NCI-H2171 treated with DMSO at 0.1 percent for 48 hours (cell line): Measurements from ENCODE around the gene PLCH2.
A peak's percentile ranks its signal among the peaks of the same experiment; 100 is the strongest.
"Not testable (repeated sequence)": the region's sequence is repeated elsewhere in the genome, so short reads cannot be mapped to it uniquely, and the experiment has no call there.

Experiments used
- DNase-seq: peaks from one replicate; lab custom pipeline; 2025; lab: John Stamatoyannopoulos, UW

The PLCH2 gene

GRCh38 chr1:2544875-2545640, 69.0 kb downstream of the PLCH2 start:
- no peak for DNase-seq

DNA sequence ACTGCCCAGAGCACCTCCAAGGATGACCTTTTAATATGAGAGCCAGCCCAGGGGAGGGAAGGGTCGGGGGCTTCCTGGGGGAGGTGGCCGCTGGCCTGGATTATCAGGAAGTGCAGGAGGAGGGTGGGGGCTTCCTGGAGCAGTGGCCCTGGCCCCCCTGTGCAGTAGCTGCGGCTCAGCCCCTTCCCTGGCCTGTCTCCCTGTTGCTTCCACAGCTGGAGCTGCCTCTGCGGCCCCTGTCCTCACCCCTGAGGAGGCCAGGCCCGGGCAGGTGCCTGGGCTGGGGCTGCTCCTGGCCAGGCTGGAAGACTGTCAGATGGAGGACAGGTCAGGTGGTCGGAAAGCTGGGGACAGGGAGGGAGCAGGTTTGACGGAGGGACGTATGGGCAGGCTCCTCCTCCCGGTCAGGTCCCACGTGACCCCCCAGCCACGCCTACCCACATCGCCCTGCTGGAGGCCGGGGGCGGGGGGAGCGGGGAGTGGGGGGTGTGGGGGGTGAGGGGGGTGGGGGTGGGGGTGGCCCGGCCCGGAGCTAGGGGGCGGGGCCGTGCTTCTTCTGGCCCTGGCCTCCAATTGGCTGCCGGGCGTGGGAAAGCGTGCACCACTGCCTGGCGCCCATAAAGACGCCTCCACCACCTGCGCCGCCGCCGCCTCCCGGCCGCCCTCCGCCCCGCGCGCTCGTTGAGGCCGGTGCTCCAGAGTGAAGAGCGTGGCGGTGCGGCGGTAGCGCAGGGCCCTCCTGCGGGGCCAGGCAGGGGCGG, 69.8 kb downstream of the PLCH2 start:
- peak; percentile 88 for DNase-seq

- DNase-seq: peak; percentile 35
Measured at GRCh38 chr1:2546515-2547209, 70.6 kb downstream of the PLCH2 start.

- no peak for DNase-seq
Measured at GRCh38 chr1:2547210-2548067, 71.3 kb downstream of the PLCH2 start.

DNA sequence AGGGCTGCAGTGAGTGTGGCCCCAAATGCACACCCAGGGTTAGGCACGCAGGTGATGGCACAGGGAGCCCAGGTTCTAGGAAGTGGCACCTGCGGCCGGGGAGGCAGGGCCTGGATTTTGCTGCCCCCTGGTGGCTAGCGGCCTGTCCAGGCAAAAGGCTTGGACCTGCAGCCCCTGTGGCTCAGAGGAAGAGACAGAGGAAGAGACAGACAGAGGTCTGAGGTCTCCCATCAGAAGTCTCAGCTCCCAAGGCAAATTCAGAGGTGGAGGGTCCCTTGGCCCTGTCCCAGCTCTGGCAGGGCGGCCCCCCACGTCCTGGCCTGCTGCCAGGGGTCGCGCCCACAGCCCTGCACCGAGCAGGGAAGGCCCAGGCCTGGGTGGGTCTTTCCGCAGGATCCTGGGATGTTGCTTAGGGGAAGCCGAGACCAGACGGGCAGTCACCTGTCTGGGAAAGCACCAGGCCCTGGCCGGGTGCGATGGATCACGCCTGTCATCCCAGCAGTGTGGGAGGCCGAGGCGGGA, 72.0 kb downstream of the PLCH2 start:
- DNase-seq: peak; percentile 69

DNA sequence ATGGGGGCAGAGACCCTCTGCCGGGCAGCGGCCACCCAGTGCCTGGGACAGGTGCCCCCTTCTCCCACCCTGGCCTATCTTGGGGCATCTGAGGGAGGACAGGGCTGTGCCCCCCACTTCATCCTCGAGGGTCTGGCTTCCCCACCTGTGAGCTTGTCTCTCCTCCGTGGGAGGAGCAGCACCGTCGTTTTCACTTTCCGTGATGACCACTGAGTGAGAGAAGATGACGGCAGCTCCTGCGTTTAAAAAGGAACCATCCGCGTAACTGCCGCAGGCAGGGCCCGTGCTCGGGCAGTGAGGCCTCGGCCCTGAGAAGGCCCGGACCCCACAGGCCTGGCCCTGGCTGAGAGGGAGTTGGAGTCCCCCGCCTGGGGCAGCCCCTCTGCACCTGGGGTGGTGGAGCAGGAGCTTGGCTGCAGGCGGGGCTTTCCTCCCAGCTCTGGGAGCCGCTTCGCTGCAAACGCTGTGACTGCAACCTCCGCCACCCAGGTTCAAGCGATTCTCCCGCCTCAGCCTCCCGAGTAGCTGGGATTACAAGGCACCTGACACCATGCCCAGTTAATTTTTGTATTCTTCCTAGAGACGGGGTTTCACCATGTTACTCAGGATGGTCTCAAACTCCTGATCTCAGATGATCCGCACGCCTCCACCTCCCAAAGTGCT, 73.4 kb downstream of the PLCH2 start:
- DNase-seq: not testable (repeated sequence)

DNA sequence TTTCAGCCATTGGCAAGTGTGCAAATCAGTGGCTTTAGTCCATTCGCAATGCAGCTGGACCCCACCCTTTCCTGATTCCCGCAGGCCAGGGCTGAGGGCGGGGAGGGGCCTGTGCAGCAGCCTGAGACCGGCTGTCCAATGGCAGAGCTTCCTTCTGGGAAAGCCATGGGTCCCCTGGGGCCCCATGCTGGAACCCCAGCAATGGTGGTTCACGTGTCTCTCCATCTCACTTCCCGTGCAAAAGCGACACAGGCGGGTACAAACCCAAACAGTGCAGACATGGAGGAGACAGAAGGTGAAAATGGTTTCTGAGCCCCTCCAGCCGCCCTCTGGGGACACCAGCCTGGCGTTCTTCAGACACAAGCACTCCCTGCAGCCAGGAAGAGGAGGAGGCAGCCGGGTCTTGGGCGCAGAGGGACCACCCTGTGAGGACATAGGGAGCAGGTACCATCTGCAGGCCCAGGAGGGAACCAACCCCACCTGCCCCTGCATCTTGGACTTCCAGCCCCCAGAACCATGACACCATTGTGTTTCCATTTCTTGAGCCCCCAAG, 74.3 kb downstream of the PLCH2 start:
- not testable (repeated sequence) for DNase-seq

GRCh38 chr1:2551544-2551943, 75.5 kb downstream of the PLCH2 start:
- not testable (repeated sequence) for DNase-seq

- no peak for DNase-seq
Measured at GRCh38 chr1:2552189-2552588, 76.1 kb downstream of the PLCH2 start.

DNA sequence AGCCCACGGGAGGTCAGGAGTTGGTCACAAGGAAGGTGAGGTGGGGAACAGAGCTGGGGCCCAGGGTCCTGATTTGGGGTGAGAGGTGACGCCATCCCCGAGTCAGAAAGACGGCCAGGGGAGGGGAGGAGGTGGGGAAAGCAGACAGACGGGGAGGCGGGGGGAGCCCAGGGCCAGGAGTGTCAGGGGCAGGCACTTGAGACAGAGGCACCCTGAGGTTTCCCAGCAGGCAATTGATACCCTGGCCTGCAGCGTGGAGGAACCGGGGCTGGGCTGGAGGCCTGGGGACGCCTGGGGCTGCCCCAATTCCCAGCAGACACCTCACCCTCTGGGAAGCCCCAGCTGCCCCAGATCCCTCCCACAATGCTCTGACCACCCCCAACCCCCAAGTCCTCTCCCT, 77.0 kb downstream of the PLCH2 start:
- not testable (repeated sequence) for DNase-seq

DNA sequence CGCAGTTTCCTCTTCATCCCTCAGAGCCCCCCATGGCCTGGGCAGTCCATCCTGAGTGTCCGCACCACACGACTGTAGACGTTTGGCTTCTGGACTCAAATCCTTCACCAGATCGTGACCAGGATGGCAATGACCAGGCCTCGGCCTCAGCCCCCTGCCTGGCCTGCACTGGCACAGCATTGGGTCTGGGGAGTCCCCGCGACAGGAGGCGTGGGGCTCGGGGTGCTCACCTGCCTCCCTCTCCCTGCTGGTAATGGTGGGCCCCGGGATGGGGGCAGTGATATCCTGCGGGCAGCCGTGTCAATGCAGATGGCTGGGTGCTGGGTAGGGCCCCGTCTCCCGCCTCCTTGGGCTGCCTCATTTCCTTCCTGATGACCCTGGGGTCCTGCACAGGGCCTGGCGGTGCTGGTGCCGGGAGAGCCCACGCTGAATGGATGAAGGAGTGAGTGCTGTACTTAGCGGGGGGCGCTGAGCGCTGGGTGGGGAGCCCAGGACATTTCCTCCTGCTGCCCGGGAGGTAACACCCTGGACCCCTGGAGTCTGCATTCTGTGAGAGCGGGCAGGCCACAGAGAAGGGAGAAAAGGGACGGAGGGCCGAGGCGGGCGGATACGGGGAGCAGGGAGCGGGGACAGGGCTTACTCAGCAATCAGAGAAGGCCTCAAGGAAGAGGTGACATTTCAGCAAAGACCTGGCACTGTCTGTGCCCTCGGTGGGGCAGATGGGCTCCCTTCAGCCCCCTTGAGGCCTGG, 78.0 kb downstream of the PLCH2 start:
- no peak for DNase-seq

- peak; percentile 53 for DNase-seq
Measured at GRCh38 chr1:2554621-2555387, 78.7 kb downstream of the PLCH2 start.
